Adrenal gland (tissue), 12 donors: ENCODE data around the gene CEP70. TPM values are rescaled to one million over a fixed set of nuclear protein-coding genes. Genes with fewer than 3 reads are reported as not detected.

Experiments used
- DNase-seq, 7 donors: peaks; one replicate each; pipeline ENCODE4 v3.0.0-alpha.2; 2019 to 2020
- H3K27ac ChIP-seq, 5 donors: fragments of 200-600 bp; sonication (generic) in 4 of 5; 1 replicate in 3 of 5; 2 replicates in 2 of 5; pipeline versions ENCODE4 v1.5.1 to v1.8.0; 2016 to 2020; ENCODE audit warnings: mild to moderate bottlenecking in 1 of 5
- H3K27me3 ChIP-seq: fragments of 200-600 bp; 2 replicates; pipeline ENCODE4 v1.8.0; 2021
- H3K36me3 ChIP-seq, 2 donors: fragments of 200-600 bp; replicated peaks in 1 of 2; 1 replicate in 1 of 2; 2 replicates in 1 of 2; pipeline versions ENCODE4 v1.5.1 to v1.8.0; 2018 to 2022
- H3K4me1 ChIP-seq, 2 donors: fragments of 200-600 bp; replicated peaks in 1 of 2; 1 replicate in 1 of 2; 2 replicates in 1 of 2; pipeline versions ENCODE4 v1.5.1 to v1.8.0; 2018 to 2021
- H3K4me3 ChIP-seq, 4 donors: fragments of 200-600 bp; sonication (generic) in 3 of 4; one replicate each; pipeline ENCODE4 v1.5.1; 2016 to 2018
- H3K9me3 ChIP-seq, 3 donors: fragments of 200-600 bp; sonication (generic) in 1 of 3; replicated peaks in 1 of 3; 1 replicate in 2 of 3; 2 replicates in 1 of 3; pipeline versions ENCODE4 v1.5.1 to v1.8.0; 2016 to 2021
- POLR2A ChIP-seq, 2 donors: fragments of 450-650 bp; IDR thresholded peaks; one replicate each; pipeline ENCODE4 v1.6.1; 2017; ENCODE audit warnings: antibody characterized with exemption in 2 of 2, mild to moderate bottlenecking in 2 of 2, moderate library complexity in 1 of 2
- WGBS, 4 donors: extraction: QIAGEN DNeasy Blood & Tissue Kit in 2 of 4; methylation state at CpG; one replicate each; pipeline versions ENCODE4 v1.1.5 to v1.1.7; 2013 to 2017; 5-methylcytosine and 5-hydroxymethylcytosine counted together
- intact Hi-C, 2 donors: fragments of 100-400 bp; cut with DNase I; formaldehyde crosslinking; loops; one replicate each; pipeline versions ENCODE4 v1.14.1 to v1.15.0; 2022 to 2023
- polyA plus RNA-seq, 3 donors: library from polyadenylated mRNA; stranded (reverse); fragments of 200-250 nt in 2 of 3; fragments of 350-450 nt in 1 of 3; fragmentation: Illumina TruSeq in 1 of 3; extraction: RNeasy Lipid Tissue Mini Kit (QIAGEN cat#74804) in 1 of 3; gene quantifications; one replicate each; pipeline ENCODE4 v1.2.3, GENCODE V29; 2013 to 2014
- total RNA-seq, 9 donors: library from RNA; depleted of rRNA in 4 of 9; stranded (reverse); fragments of >200 nt in 4 of 9; fragments of 120-200 nt in 1 of 9; fragmentation: NEBNext Ultra II Directional in 1 of 9; extraction: Animal tissue kit (Norgen Biotek cat#: 25700) in 1 of 9; gene quantifications; one replicate each; pipeline versions ENCODE4 v1.1.0 to v1.2.4, GENCODE V29; 2013 to 2023
- TF ChIP-seq, protein P1 (sequence below), 6 experiments: fragments of 450-650 bp in 4 of 6; fragments of 200-600 bp in 2 of 6; sonication (generic) in 1 of 6; IDR thresholded peaks; 1 replicate in 5 of 6; 2 replicates in 1 of 6; pipeline versions ENCODE4 v1.5.1 to v1.8.0; 2016 to 2021; ENCODE audit warnings: antibody characterized with exemption in 6 of 6, mild to moderate bottlenecking in 2 of 6, moderate library complexity in 1 of 6
- donor health status: healthy with polysubstance abuse.
- donor health status: Bipolar disorder and iron deficiency.
- donor health status: DM: yes; HTN: yes; CAD: no.
- donor health status: DM: no; HTN: no; CAD: no.
- donor health status: DM: no; HTN: no; CAD: no.
- donor health status: DM: yes; HTN: yes; CAD: no.

Gene CEP70
- total and polyA plus RNA-seq, 12 donors: 7.8 to 26.9 (median 16.4) TPM

DNA sequence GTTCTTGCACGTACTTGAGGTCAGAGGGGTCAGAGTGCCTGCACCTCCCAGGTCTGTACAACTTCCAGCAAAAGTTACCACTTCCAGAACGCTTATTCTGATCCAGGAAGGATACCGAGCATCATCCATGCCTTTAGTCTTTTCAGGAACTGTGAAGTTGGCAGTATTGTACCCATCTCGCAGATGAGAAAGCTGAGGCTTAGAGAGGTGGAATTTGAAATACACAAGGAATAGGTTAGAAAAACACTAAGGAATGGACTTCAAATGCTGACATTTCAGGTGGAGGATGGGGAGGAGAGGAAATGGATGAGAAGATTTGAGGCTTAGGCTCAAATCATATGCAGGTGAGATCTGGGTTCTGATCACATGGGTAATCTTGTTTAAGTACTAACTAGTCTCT, 148.4 kb downstream of the CEP70 start:
- intact Hi-C loops: no loop called here
- DNase-seq: no peak
- TF ChIP-seq, protein P1, sequence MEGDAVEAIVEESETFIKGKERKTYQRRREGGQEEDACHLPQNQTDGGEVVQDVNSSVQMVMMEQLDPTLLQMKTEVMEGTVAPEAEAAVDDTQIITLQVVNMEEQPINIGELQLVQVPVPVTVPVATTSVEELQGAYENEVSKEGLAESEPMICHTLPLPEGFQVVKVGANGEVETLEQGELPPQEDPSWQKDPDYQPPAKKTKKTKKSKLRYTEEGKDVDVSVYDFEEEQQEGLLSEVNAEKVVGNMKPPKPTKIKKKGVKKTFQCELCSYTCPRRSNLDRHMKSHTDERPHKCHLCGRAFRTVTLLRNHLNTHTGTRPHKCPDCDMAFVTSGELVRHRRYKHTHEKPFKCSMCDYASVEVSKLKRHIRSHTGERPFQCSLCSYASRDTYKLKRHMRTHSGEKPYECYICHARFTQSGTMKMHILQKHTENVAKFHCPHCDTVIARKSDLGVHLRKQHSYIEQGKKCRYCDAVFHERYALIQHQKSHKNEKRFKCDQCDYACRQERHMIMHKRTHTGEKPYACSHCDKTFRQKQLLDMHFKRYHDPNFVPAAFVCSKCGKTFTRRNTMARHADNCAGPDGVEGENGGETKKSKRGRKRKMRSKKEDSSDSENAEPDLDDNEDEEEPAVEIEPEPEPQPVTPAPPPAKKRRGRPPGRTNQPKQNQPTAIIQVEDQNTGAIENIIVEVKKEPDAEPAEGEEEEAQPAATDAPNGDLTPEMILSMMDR (IDR thresholded peaks at IDR 0.05): no peak
- TF ChIP-seq POLR2A (IDR thresholded peaks at IDR 0.05): no peak
- no peaks in the 10 kb centered on the region for H3K36me3 ChIP-seq
- H3K27ac ChIP-seq: no peak overlapping the region
- H3K4me1 ChIP-seq: no peaks in the 10 kb centered on the region
- 81 to 89% (median 86%) methylated on average over 4 of the region's 4 CpGs for WGBS, 4 donors
- no peaks in the 10 kb centered on the region for H3K27me3 ChIP-seq
- H3K9me3 ChIP-seq: no peaks in the 10 kb centered on the region
- no peak overlapping the region for H3K4me3 ChIP-seq

DNA sequence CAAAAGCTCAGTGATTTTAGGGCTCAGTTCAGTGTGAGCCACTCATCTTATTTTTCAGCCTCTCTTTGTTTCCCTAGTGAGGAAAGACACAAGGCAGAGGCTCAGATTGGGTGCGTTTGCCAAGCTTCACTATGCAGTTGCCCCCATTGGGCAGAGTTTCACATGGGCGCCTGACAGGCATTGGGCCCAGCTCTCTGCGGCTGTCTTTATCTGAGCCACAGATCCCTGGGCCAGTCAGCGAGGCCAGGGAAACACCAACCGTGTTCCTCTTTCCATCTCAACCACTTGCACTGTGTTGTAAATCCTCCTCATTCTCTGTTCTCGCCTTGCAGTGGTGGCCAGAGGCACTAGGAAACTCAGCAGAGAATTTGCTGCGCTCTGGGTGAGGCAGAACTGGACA, 148.8 kb downstream of the CEP70 start:
- WGBS, 4 donors: 81 to 100% (median 88%) methylated on average over 3 to 7 of the region's 7 CpGs
- H3K4me3 ChIP-seq: no peak overlapping the region
- TF ChIP-seq, protein P1 (IDR thresholded peaks at IDR 0.05): no peak
- no peak for TF ChIP-seq POLR2A (IDR thresholded peaks at IDR 0.05)
- intact Hi-C loops: no loop called here
- no peaks in the 10 kb centered on the region for H3K9me3 ChIP-seq
- no peak overlapping the region for H3K27ac ChIP-seq
- H3K4me1 ChIP-seq: no peaks in the 10 kb centered on the region
- H3K36me3 ChIP-seq: no peaks in the 10 kb centered on the region
- no peak for DNase-seq
- H3K27me3 ChIP-seq: no peaks in the 10 kb centered on the region

Other genes with a start within 250 kb of the CEP70 start
- 100 to 1,000 TPM in 6 of 9 donors, 10 to 100 TPM in 3; 52.5 to 337 (median 117) TPM for gene MRAS, start 245.7 kb downstream of the CEP70 start, total RNA-seq
- 100 to 1,000 TPM in 1 of 3 donors, 10 to 100 TPM in 2; 47.9 to 273 (median 60.0) TPM for gene MRAS, start 245.7 kb downstream of the CEP70 start, polyA plus RNA-seq
- under 1 TPM in 8 of 9 donors, not detected in 1; 0.14 to 0.78 (median 0.19) TPM for gene ESYT3, start 159.6 kb downstream of the CEP70 start, total RNA-seq
- 1 to 10 TPM in 1 of 3 donors, under 1 TPM in 2; 0.16 to 1.2 (median 0.30) TPM for gene ESYT3, start 159.6 kb downstream of the CEP70 start, polyA plus RNA-seq
- gene FAIM, start 14.5 kb upstream of the CEP70 start, total RNA-seq: 10 to 100 TPM in 4 of 9 donors, 1 to 10 TPM in 5; 5.5 to 15.2 (median 7.8) TPM
- gene FAIM, start 14.5 kb upstream of the CEP70 start, polyA plus RNA-seq: 10 to 100 TPM in 2 of 3 donors, 1 to 10 TPM in 1; 9.3 to 26.5 (median 12.4) TPM
- gene PIK3CB, start 240.7 kb upstream of the CEP70 start, total RNA-seq: 10 to 100 TPM in 8 of 9 donors, 1 to 10 TPM in 1; 7.7 to 26.0 (median 16.0) TPM
- gene PIK3CB, start 240.7 kb upstream of the CEP70 start, polyA plus RNA-seq: 10 to 100 TPM in 1 of 3 donors, 1 to 10 TPM in 2; 4.6 to 17.7 (median 7.5) TPM